Measurements from ENCODE around the gene UBR4. TPM values are rescaled to one million over a fixed set of nuclear protein-coding genes. Genes with fewer than 3 reads are reported as not detected.

UBR4 gene
- total and polyA plus RNA-seq, 10 of the 15 experiments (the other 5 are each of a cell fraction or from before 2014, with no cell fraction given), result 34.2 to 124 (median 56.2) TPM

GRCh38 chr1:19067912-19068638 is 142.0 kb downstream of the UBR4 start (continued):
- TF ChIP-seq ZSCAN29 (IDR thresholded peaks at IDR 0.05) (no peak), SRF (IDR thresholded peaks at IDR 0.05; ENCODE audit: low read depth in 2 of 2, low read length in 2 of 2) (no peak), MLLT1 (IDR thresholded peaks at IDR 0.05) (no peak), NFIC (IDR thresholded peaks at IDR 0.05; ENCODE audit: low read depth, low read length) (no peak)

GRCh38 chr1:19067182-19067911 is 142.7 kb downstream of the UBR4 start:
- in situ Hi-C loops (cut with MboI) (no loop called here), intact Hi-C loops (cut with micrococcal nuclease; ENCODE audit: unreplicated experiment) (no loop called here)
- SMC1A ChIA-PET (ENCODE audit: uncharacterized antibody, unreplicated experiment), result no interaction called here
- FAIRE-seq (no peak), DNase-seq (ENCODE audit: low read depth, low spot score) (no peak), ATAC-seq (no peak)
- Histone ChIP-seq H4K20me1 (ENCODE audit: control insufficient read depth, insufficient read depth) (no peaks in the 10 kb centered on the region), H3K4me3 (no peak overlapping the region), H3K79me2 (ENCODE audit: control insufficient read depth, insufficient read depth, low read length) (no peaks in the 10 kb centered on the region), H3K27me3 (replicated peaks in 1 of 2; ENCODE audit: control insufficient read depth in 2 of 2, insufficient read depth in 2 of 2, low read length in 1 of 2) (no peaks in the 10 kb centered on the region), H3K4me1 (ENCODE audit: control insufficient read depth, insufficient read depth, low read length) (no peaks in the 10 kb centered on the region), H3K9me3 (replicated peaks; ENCODE audit: control insufficient read depth, insufficient read depth, low read length) (no peaks in the 10 kb centered on the region; the same call in 2 of the 3 replicates), H3K36me3 (ENCODE audit: control insufficient read depth in 2 of 2, insufficient read depth in 2 of 2, low read length in 1 of 2) (no peaks in the 10 kb centered on the region), H3K27ac (ENCODE audit: control insufficient read depth, insufficient read depth) (no peak overlapping the region), H2AFZ (ENCODE audit: control insufficient read depth, low read depth, low read length) (no peak overlapping the region), H3K9ac (ENCODE audit: control insufficient read depth, insufficient read depth, low read length) (no peak overlapping the region), H3K4me2 (ENCODE audit: control insufficient read depth, insufficient read depth) (no peak overlapping the region)
- RAD21 ChIA-PET (ENCODE audit: unreplicated experiment), result no interaction called here
- 63% methylated on average over 17 of the region's 17 CpGs for WGBS (ENCODE audit: insufficient coverage, insufficient replicate concordance, low lambda C conversion rate, missing lambda C conversion rate)
- POLR2A ChIA-PET, result no interaction called here
- TF ChIP-seq BMI1 (IDR thresholded peaks at IDR 0.05; ENCODE audit: borderline replicate concordance) (no peak), JUND (IDR thresholded peaks at IDR 0.05; ENCODE audit: low read depth, low read length) (no peak), FOXM1 (IDR thresholded peaks at IDR 0.05; ENCODE audit: low read depth, low read length) (no peak), CBX5 (IDR thresholded peaks at IDR 0.05; ENCODE audit: low read depth) (no peak), SMAD1 (IDR thresholded peaks at IDR 0.05; ENCODE audit: low read depth, partially characterized antibody) (no peak), TCF7 (IDR thresholded peaks at IDR 0.05; ENCODE audit: borderline replicate concordance) (no peak), NFIC (IDR thresholded peaks at IDR 0.05; ENCODE audit: low read depth, low read length) (no peak), EED (IDR thresholded peaks at IDR 0.05; ENCODE audit: low read depth) (no peak), E2F8 (IDR thresholded peaks at IDR 0.05; ENCODE audit: low read depth, partially characterized antibody) (no peak), HSF1 (IDR thresholded peaks at IDR 0.05; ENCODE audit: low read depth, low read length) (no peak), ASH2L (IDR thresholded peaks at IDR 0.05; ENCODE audit: borderline replicate concordance, low read depth) (no peak)
- CTCF ChIA-PET, result no interaction called here
- BruUV-seq (replicated peaks), result no TSS peak

All from GM12878 (cell line).